ENCODE data around the gene ATRN. TPM values are rescaled to one million over a fixed set of nuclear protein-coding genes. Genes with fewer than 3 reads are reported as not detected.

Gene ATRN
- total and polyA plus RNA-seq, 2 experiments from 2014 or later = 2.2 to 18.3 TPM

DNA sequence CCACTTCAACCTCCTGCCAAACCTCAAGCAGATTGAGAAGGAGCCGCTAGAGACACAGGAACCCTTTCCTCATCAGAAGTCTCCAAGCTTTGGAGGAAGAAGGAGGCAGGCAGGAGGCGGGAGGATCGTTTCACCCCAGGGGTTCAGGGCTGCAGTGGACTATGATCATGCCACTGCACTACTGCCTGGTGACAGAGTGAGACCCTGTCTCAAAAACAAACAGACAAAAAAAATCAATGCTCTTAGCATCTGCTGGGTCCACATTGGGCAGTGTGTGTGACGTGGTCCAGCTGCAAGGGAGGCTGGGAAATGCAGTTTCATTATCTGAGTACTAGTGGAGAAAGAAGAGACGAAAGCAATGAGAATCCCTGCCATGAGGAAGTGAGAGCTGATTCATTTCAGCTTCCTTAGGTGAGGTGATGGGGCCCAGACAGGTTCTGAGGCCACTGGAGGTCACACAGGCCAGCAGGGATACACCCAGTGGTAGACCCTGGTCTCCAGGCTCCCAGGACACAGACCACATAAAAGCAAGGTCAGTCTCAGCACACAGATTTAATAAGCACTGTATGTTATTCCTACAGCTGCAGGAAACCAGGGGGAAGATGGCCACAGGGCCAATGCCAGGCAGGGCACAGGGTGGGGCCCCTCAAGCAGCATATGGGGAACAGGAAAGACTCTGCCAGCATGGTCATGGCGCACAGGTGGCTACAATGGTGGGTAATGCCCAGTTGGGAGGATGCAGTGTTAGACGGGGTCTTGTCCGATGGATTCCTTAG, 188.1 kb downstream of the ATRN start (continued):
- TF ChIP-seq, protein P1, sequence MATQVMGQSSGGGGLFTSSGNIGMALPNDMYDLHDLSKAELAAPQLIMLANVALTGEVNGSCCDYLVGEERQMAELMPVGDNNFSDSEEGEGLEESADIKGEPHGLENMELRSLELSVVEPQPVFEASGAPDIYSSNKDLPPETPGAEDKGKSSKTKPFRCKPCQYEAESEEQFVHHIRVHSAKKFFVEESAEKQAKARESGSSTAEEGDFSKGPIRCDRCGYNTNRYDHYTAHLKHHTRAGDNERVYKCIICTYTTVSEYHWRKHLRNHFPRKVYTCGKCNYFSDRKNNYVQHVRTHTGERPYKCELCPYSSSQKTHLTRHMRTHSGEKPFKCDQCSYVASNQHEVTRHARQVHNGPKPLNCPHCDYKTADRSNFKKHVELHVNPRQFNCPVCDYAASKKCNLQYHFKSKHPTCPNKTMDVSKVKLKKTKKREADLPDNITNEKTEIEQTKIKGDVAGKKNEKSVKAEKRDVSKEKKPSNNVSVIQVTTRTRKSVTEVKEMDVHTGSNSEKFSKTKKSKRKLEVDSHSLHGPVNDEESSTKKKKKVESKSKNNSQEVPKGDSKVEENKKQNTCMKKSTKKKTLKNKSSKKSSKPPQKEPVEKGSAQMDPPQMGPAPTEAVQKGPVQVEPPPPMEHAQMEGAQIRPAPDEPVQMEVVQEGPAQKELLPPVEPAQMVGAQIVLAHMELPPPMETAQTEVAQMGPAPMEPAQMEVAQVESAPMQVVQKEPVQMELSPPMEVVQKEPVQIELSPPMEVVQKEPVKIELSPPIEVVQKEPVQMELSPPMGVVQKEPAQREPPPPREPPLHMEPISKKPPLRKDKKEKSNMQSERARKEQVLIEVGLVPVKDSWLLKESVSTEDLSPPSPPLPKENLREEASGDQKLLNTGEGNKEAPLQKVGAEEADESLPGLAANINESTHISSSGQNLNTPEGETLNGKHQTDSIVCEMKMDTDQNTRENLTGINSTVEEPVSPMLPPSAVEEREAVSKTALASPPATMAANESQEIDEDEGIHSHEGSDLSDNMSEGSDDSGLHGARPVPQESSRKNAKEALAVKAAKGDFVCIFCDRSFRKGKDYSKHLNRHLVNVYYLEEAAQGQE (IDR thresholded peaks at IDR 0.05; ENCODE audit: unreplicated experiment) = no peak

GRCh38 chr20:3659492-3660261, 188.9 kb downstream of the ATRN start:
- no peak for DNase-seq (ENCODE audit: low spot score)
- no peaks in the 10 kb centered on the region for H3K36me3 ChIP-seq (ENCODE audit: insufficient read depth)
- peak; percentile 8 for ATAC-seq
- Mint-ChIP-seq H3K36me3 (ENCODE audit: low read depth) (no peaks in the 10 kb centered on the region), H3K27ac (no peak overlapping the region), H3K4me1 (peaks cover 9% of the 10 kb centered on the region; the same call in 2 of the 3 replicates), H3K9me3 (no peaks in the 10 kb centered on the region; the same call in 1 of the 3 replicates), H3K4me3 (peak overlapping the region; percentile 52), H3K27me3 (ENCODE audit: insufficient read depth, low read depth, poor library complexity) (peaks cover 47% of the 10 kb centered on the region)
- TF ChIP-seq, protein P2, sequence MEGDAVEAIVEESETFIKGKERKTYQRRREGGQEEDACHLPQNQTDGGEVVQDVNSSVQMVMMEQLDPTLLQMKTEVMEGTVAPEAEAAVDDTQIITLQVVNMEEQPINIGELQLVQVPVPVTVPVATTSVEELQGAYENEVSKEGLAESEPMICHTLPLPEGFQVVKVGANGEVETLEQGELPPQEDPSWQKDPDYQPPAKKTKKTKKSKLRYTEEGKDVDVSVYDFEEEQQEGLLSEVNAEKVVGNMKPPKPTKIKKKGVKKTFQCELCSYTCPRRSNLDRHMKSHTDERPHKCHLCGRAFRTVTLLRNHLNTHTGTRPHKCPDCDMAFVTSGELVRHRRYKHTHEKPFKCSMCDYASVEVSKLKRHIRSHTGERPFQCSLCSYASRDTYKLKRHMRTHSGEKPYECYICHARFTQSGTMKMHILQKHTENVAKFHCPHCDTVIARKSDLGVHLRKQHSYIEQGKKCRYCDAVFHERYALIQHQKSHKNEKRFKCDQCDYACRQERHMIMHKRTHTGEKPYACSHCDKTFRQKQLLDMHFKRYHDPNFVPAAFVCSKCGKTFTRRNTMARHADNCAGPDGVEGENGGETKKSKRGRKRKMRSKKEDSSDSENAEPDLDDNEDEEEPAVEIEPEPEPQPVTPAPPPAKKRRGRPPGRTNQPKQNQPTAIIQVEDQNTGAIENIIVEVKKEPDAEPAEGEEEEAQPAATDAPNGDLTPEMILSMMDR (conservative IDR thresholded peaks at IDR 0.05; ENCODE audit: low read depth in 2 of 2) = peak; percentile 16 to 36; a peak in 2 of 4 replicates
- TF ChIP-seq JUNB (IDR thresholded peaks at IDR 0.05; ENCODE audit: unreplicated experiment) = no peak
- H3F3A ChIP-seq (replicated peaks; ENCODE audit: low read depth) = no peaks in the 10 kb centered on the region
- peaks cover 57% of the 10 kb centered on the region for H3K27me3 ChIP-seq (ENCODE audit: insufficient read depth)
- H2AFZ ChIP-seq = no peak overlapping the region
- no peaks in the 10 kb centered on the region for H3K79me2 ChIP-seq (replicated peaks; ENCODE audit: insufficient read depth)
- no peaks in the 10 kb centered on the region for H3K9me2 ChIP-seq (ENCODE audit: insufficient read depth)
- no peaks in the 10 kb centered on the region for H4K20me1 ChIP-seq (replicated peaks; ENCODE audit: insufficient read depth)
- no peak overlapping the region for H3K27ac ChIP-seq (ENCODE audit: low read depth)
- H3K4me1 ChIP-seq (ENCODE audit: insufficient read depth) = no peaks in the 10 kb centered on the region
- peak overlapping the region; percentile 79; the same call in 1 of the 2 replicates for H3K4me2 ChIP-seq
- H3K4me3 ChIP-seq = peak overlapping the region; percentile 51
